Right forelimb (tissue), 1 donor: ENCODE measurements around the gene UNC119.

ENCODE experiments used
- DNase-seq: peaks from one replicate; pipeline ENCODE4 v3.0.0-alpha.2; 2018

The UNC119 gene

DNA sequence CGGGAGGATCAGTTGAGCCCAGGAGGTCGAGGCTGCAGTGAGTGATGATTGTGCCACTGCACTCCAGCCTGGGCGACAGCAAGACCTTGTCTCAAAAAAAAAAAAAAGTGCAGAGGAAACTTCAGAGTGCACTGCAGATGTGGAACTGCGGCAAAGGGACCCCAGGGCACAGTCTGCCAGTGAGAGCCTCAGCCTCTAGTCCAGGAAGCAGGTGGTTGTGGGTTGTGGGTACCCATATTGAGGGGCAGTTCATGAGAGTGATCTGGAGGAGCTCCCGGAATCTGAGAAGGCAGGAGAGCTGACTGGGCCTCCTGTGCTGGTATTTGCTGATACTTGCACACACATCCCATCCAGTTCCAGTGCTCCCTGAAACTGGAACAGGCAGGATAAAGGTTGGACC lies 33.2 kb downstream of the UNC119 start:
- no peak for DNase-seq

DNA sequence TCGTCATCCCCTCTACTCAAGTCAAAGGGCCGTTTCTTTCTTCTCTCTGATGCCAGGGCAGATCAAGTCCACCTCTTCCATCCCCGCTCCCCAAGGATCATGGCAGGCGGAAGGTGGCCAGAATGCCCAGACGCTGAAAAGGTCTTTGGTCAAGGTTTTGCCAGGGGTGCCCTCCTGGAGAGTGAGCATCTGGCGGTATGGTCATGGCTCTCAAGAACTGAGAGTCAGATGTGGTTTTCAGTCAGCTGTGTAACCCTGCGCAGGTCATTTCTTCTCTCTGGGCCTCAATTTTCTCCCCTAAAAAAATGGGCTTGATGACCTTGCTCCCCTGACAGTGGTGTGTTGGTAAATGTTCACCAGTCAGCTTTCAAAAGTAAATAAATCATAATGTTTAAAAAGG lies 33.8 kb downstream of the UNC119 start:
- DNase-seq, result no peak

DNA sequence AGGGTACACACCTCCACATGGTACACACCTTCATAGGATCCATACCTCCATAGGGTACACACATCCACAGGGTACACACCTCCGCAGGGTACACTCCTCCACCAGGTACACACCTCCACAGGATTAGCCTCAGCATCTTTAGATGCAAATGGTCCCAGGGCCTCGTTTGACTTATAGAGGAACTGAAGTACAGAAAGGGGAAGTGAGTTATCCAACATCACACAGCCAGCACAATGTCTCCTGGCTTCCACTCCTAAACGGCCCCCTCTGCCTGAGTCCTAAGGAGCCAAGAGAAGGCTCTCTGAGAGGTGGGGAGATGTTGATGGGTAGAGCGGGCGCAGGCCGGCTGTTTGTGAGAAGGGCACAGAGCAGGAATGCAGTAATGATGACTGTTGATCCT lies 34.3 kb downstream of the UNC119 start:
- no peak for DNase-seq

DNA sequence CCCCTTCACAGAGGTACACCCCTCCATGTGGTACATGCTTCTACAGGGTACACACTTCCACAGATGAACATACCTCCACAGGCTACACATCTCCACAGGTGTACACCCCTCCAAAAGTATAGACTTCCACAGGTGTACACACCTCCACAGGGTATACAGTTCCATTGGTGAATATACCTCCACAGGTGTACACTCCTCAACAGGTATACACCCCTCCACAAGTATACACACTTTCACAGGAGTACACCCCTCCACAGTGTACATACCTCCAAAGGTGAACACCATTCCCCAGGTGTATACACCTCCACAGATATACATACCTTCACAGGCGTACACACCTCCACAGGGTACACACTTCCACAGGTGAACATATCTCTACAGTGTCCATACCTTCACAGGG lies 36.9 kb downstream of the UNC119 start:
- DNase-seq, result no peak

DNA sequence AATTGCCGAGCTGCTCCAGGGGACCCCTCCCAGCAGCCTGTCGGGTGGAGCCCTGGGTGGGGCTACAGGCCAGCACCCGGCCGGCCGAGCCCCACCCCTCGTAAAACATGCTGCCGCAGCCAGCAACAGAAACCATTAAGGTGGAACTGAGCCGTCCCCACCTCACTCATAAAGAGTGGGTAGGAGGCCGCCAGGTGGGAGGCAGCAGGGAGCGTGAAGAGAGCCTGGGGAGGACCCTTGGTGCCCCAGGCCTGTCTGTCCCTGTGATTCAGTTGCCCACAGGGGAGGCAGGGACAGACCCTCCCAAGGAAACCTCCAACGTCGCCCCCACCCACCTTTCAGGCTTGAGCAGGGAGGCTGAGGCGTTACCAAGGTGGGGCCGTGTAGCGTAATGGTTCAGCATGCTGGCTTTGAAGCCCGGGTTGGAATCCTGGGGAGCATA lies 37.8 kb downstream of the UNC119 start:
- no peak for DNase-seq

DNA sequence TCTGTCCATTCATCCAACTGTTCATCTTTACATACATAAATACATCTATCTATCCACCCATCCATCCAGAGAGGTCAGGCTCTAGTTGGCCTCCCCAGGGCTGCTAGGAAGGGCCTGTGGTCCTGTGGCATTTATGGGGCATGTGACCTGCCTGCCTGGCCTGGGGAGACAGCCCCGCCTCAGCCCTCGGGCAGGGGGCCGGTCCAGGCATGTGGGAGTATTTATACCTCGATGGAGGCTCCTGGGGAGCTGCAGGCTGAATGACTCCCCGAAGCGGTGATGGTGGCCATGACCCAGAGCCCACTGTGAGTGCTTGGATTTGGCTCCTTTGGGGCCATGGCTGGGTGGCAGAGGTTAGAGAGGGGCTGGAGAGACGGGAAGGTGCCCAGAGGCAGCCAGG lies 38.9 kb downstream of the UNC119 start:
- DNase-seq, result no peak

DNA sequence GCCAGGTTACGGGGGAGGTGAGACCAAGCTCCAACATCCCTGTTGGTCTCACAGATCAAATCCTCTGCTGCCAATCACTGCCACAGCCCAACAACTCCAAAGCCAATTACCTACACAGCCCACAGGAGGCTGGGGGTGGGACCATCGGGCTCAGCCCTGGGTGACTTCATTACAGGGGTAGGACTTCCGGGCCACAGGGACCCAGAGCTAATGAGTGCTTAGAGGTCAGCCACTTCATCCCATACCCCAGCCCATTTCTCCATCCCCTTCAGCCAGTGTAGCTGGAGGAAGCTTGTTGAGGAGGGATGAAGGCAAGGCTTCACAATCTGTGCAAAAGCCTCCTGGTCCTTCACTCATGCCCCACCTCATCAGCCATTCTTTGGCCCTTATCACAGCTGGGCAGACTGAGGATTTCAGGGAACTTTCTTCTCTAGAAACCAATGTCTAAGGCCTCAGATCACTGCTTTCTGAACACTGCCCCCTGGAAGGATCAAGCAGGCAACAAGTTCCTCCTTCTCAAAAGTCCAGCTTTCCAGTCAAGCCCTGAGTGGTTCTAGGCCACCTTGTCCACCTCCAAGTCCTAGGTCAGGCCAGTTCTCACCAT lies 40.5 kb downstream of the UNC119 start:
- no peak for DNase-seq

DNA sequence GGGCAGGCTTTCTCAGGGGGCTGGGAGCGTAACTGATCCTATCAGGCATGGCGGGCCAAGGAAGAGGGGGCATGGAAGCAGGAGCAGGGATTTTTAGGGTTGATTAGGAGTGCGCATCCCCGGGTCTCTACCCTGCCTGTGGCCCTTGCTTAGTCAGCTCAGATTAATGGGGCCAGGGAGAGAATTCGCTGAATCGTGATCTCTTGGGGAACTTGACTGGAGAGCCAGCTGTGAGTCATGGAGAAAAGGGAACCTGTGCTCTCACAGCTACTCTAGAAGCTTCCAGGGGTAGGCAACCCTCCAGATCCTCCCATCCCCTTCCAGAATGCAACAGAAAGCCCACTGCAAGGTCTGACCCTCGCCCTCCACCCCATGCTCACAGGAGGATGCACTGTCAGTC lies 42.6 kb downstream of the UNC119 start:
- DNase-seq, result no peak

DNA sequence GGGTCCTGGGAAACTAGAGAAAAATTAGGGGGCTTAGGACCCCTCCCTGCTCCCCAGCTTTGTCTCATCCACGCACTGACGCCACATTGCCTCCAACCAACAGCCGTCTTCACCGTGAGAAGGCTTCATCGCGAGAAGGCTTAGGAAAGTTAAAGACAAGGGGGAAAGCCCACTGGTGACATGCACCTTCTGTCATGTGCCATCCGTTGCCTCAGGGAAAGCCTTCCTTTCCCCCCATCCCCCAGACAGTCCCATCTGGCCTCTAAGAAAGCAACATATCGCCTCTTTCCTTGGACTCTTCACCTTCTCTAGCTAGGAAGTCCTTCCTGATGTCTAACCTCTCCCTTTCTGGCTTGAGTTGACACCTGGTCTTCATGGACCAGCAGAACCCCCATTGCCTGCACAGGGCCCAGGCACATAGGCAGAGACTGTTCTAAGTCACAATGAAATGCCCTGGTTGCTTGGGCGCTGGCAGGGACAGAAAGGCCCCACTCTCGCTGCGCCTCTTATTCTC lies 44.2 kb downstream of the UNC119 start:
- no peak for DNase-seq

DNA sequence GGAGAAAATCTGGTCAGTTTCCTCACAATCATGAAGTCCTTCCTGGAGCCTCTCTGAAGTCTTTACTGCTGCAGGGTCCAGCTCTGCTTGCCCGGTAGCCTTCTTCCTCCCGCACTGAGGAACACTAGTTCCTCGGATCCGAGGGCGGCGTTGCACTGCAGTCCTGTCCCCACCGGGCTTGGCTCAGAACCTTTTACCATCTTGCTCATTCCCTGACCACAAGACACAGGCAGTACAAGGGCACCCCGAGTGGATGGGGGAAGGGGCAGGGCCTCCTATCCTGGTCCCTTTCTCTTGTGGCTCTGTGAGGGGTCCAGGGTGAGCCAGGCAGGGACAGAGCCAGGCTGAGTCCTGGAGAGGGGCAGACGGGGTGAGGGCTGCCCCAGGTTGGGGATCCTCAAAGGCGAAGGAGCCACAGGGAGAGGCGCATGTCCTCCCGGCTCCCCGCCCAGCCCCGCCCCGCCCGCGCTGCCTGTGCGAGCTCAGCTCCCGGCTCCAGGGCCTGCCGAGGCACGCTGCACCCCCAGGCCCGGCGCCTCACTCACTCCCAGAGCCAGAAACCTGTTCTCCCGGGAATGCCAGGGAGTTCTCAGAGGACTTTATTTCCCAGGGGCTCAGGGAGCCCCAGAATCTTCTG lies 44.7 kb downstream of the UNC119 start:
- DNase-seq, result no peak

DNA sequence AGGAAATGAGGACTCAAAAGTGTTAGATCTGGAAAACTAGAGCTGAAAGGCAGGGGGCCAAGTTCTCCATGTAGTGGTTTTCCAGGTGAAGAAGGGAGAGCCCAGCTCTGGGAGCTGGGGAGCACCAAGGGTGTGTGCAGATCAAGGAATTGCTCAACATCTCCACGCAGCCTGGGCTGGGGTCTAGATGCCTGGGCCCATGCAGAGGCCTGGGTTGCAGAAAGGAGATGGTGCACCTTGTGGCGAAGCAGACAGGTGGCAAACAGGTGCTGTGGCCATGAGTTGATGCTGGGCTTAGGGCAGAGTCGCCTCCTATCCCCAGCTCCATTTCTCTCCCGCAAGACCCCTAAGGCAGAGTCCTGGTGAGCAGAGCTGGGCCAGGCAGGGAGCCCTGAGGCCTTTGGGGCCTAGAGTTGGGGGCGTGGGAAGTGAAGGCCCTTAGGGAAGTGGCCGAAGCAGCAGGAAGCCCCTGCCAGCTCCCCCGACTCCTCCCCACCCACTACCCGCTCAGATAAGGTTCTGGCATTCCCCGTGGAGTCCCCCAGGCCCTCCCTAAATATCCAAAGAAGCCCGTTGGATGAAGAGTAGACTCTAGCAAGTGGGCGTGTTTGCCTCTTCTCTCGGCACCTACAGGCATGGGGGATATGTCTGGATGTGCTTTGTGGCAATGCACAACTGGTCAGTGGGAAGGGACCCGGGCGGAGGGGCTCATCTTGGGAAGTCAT lies 45.5 kb downstream of the UNC119 start:
- no peak for DNase-seq

DNA sequence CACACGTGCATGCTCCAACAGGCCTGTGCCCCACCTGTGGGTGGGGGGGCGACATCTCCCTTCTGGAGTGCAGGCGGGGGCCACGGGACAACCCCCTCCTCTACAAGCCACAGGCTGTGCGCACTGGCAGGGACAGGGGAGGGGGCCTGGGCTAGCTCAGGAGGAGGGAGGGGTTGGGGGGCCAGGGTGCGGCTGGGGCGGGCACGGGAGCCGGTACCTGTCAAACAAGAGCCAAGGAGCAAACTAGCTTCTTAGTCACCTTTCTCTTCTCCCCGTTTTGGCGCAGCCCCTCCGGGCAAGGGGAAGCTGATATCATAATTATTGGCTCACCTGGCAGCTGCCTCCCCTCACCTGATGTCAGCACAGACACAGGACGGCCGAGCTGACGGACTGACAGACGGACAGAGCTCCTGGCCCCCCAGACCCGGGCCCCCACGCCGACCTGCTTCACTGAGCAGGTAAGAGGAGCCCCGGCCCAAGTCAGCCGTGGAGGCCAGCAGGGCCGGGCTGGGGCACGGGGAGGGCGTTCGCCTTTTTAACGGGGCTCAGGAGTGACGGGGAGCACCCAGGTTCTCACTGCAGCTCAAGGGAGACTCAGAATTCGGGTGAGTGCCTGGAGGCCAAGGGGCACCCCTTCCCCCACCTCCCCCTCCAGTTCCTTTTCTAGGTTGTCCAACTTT lies 46.3 kb downstream of the UNC119 start, which contains the start of gene FOXN1:
FOXN1 (plus strand) TSS at position 363 of the 680 bp plus-strand sequence. CDS start 17,622 bp downstream, outside the sequence.
- DNase-seq, result no peak

DNA sequence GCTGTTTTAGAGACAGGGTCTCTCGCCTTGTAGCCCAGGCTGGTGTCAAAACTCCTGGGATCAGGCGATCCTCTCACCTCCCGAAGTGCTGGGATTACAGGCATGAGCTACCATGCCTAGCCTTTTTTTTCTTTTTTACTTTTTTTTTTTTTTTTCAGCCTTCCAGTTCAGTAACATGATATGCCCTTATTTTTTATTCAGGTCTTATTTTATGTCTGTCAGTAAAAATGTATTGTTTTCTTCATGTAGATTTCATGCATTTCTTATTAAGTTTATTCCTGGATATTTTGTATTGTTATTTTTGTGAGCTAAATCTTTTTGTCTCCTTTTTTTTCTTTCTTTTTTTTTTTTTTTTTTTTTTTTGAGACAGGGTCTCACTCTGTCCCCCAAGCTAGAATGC lies 49.0 kb downstream of the UNC119 start:
- DNase-seq, result no peak

DNA sequence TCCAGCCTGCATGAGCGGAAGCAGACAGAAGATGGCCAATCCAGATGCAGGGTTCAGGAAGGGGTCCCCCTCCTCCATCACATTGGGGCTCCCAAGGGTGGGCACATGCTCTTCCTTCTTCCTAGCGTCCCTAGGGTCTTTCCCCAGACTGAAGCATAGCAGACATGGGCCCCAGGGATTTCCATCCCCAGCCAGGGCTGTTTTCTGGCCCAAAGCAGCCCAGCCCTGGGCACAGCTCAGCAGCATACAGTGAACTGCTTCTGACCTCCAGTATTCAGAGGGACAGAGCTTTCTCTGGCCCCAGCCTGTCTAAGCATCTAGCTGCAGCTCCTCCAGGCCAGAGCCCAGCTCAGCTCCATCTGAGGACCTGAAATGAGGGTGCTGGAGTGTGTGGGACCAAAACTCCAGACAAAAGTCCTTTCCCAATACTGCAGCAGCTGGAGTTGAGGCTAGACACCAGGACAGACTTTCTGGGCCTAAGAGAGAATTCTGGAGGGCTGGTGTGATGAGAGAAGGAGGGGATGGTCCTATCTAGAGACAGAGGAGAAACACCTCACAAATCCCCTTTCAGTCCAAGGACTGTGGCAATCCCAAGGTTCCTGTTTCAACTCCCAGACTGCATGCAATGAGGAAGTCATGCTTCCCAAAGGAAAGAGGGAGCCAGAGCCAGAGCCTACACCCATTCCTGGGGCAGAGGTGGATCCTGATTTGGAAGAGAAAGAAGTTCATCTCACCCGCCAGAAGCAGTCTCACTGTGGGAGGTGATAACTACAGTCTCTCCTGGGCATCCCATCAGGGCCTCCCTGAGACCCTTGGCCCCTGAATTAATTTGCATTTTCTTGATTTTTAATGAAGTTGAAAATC lies 50.8 kb downstream of the UNC119 start:
- DNase-seq, result no peak

DNA sequence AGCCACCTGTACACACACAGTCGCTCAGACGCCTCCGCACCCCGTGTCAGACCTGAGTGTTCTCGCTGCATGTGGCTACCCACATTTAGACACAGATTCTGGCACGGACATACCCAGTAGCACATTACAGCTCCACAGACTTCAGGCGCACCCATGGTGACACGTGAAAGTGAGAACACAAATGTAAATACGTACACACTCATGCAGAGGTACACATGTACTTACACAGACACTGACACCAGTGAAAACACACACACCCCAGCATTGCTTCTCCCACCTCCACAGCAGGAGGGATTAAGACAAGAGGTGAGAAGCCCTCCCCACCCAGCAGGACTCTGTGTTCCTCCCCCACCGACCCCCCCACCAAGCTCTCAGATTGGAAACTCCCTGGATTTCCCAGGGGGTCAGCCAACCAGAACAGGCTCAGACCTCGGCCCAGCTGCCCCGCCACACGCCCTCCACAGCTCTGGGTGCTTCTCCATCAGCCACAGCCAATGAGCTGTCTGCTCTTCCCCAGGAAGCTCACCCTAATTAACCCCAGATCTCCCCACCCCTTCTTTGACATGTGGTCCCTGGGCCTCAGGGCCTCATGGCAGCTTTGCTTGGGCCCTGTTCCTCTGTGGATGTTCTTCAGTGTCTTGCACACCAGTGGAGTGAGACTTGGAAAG lies 51.6 kb downstream of the UNC119 start:
- DNase-seq, result no peak

DNA sequence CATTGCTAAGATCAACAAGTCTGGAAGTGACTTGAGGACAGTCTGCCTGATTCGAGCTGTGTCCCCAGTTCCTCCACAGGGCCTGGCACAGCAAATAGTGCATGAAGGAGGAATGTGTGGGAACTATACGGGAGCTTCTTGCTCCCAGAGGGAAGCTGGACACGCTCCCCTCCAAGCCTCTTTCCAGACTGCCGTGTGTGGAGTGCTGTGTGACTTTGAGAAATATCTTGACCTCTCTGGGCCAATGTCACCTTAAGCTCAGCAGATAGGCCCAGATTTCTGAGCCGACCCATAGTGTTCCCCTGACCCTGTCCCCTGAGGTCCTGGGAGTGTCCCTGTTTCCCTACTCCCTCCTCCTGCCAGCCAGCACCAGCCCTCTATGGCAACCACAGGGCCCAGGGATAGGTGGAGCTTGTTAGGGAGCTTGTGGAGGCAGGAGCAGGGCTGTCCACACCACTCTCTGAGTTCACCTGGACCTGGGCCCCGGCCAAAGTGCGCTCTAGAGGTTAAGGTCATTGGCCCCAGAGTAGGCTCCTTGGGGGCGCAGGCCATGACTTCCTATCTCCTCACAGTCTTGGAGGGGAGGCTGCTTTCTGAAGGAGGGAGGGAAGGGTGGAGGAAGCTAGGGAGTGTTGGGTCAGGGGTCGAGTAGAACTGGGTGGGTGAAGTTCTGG lies 52.6 kb downstream of the UNC119 start:
- DNase-seq, result no peak

DNA sequence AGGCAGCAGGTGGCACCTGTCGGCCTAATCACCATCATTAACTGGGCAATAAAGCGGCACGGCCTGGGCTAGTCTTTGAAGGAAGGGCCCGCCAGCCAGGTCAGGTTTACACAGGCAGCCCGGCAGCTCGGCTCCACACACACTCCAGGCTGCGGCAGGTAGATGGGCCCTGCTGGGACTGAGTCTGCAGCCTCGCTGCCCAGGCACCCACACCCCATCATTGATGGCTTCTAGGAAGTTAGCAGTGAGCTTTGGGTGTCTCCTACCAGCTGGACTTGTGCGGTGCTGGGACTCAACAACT lies 53.1 kb downstream of the UNC119 start:
- no peak for DNase-seq

DNA sequence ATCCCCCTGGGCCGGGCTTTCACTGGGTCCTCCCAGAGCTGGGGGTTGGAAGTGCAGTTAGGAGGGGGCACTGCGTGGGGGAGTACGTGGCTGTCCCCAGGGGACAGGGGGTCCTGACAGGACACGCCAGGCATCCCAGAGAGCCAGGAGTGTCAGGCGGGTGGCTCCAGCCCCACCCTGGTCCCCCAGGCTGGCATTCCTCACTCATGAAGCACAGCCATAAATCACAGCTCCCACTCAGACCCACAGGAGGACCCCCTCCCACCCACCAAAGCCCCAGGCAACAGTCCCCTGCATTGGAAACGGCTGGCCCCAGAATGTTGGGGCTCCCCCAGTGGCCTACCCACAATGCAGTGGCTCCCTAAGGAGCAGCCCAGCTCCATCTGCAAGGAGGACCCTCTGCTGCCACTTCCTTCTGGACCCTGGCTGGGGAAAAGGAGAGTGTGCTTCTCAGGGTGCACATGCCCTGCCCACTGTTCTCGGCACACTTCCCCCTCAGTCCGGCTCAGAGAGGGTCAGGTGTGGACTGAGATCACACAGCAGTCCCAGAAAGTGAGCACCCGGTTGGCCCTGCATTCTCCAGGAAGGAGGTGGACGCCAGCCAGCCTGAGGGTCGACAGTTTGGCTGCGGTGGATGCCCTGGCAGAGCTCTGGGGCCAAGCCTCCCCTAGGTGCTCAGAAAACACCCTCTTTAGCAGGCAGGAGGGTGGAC lies 53.6 kb downstream of the UNC119 start:
- DNase-seq, result no peak

DNA sequence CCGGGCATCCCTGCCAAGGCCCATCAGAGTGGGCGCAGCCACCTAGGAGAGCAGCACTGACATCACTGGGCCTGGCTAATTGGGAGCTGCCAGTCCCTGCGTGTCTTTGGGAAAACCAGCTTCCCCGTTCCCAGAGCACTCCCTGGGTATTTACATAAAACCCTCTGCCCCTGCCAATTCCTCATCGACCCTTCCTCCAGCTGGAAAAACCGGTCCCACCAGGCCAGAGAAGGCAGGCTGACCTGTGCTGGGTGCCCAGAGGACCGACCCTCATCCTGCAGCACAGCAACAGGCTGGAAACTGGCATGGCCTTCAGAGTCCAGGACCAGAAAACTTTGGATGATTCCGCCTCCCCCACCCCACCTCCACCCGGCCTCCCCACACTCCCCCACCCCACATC lies 54.5 kb downstream of the UNC119 start:
- DNase-seq, result no peak
